Gastroesophageal sphincter (tissue), 3 donors: ENCODE measurements around the gene SERP1.
A peak's percentile ranks its signal among the peaks of the same experiment; 100 is the strongest.

Experiments used
- EP300 ChIP-seq: sonication (generic); formaldehyde crosslinking; IDR thresholded peaks from one replicate; pipeline ENCODE4 v1.6.1; 2017; ENCODE audit warnings: antibody characterized with exemption, mild to moderate bottlenecking
- POLR2A ChIP-seq, 2 donors: fragments of 450-650 bp; IDR thresholded peaks; one replicate each; pipeline ENCODE4 v1.6.1; 2017; ENCODE audit warnings: antibody characterized with exemption in 2 of 2, mild to moderate bottlenecking in 2 of 2, moderate library complexity in 1 of 2
- POLR2AphosphoS5 ChIP-seq: sonication (generic); formaldehyde crosslinking; IDR thresholded peaks from one replicate; pipeline ENCODE4 v1.6.1; 2017; ENCODE audit warnings: antibody characterized with exemption
- TF ChIP-seq, protein P1 (sequence below), 4 experiments: fragments of 200-600 bp in 2 of 4; fragments of 450-650 bp in 2 of 4; sonication (generic) in 1 of 4; IDR thresholded peaks; one replicate each; pipeline ENCODE4 v1.5.1; 2017 to 2019; ENCODE audit warnings: antibody characterized with exemption in 4 of 4, mild to moderate bottlenecking in 2 of 4, moderate library complexity in 2 of 4

DNA sequence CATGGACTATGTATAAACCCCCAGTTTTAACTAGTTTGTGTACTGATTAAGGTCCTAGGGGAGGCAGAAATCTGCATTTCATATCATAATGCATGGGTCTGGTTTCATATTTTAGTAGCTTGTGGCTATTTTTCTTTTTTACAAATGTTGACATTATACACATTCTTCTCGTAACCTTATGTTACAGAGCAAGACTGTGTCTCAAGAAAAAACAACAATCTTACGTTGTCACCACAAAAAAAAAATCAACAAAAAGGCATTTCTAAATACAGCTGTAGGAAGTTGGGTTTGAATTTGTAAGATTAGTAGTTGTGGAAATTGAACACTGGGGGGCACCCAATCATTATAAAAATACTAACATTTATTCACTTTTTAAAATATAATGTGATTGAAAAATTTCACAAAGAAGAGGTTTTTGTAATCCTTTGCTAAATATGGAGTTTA, 17.9 kb downstream of the SERP1 start:
- TF ChIP-seq, protein P1, sequence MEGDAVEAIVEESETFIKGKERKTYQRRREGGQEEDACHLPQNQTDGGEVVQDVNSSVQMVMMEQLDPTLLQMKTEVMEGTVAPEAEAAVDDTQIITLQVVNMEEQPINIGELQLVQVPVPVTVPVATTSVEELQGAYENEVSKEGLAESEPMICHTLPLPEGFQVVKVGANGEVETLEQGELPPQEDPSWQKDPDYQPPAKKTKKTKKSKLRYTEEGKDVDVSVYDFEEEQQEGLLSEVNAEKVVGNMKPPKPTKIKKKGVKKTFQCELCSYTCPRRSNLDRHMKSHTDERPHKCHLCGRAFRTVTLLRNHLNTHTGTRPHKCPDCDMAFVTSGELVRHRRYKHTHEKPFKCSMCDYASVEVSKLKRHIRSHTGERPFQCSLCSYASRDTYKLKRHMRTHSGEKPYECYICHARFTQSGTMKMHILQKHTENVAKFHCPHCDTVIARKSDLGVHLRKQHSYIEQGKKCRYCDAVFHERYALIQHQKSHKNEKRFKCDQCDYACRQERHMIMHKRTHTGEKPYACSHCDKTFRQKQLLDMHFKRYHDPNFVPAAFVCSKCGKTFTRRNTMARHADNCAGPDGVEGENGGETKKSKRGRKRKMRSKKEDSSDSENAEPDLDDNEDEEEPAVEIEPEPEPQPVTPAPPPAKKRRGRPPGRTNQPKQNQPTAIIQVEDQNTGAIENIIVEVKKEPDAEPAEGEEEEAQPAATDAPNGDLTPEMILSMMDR (IDR thresholded peaks at IDR 0.05): peak in 1 of 4 experiments; percentile 18
- TF ChIP-seq POLR2A (IDR thresholded peaks at IDR 0.05): no peak
- TF ChIP-seq EP300: no peak
- no peak for TF ChIP-seq POLR2AphosphoS5
